CD4-positive, alpha-beta T cell treated with Interleukin-21 for 1 hour (primary cell): Measurements from ENCODE around the gene ORAI1.
"Not testable (repeated sequence)": the region's sequence is repeated elsewhere in the genome, so short reads cannot be mapped to it uniquely, and the experiment has no call there.

ENCODE experiments used
- DNase-seq: peaks from one replicate; pipeline ENCODE4 v3.0.0-alpha.2; 2020

ORAI1 gene

DNA sequence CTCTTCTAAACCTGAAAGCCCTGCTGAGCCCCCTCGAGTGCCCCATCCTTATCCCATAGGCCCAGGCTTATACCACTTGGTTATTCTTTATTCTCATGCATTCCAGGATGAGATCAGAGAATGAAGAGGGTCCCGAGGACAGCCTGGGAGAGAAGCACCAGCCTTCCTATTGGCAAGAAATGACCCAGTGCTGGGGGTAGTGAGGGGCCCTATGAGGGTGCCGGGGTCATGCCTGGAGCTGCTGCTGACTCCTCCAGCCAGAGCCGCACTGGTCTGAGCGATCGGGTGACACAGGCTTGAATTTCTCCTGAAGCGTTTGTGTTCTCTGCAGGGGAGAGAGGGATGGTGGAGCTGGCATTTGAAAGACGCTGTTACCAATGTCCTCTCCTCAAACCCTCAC lies 25.0 kb downstream of the ORAI1 start:
- no peak for DNase-seq

DNA sequence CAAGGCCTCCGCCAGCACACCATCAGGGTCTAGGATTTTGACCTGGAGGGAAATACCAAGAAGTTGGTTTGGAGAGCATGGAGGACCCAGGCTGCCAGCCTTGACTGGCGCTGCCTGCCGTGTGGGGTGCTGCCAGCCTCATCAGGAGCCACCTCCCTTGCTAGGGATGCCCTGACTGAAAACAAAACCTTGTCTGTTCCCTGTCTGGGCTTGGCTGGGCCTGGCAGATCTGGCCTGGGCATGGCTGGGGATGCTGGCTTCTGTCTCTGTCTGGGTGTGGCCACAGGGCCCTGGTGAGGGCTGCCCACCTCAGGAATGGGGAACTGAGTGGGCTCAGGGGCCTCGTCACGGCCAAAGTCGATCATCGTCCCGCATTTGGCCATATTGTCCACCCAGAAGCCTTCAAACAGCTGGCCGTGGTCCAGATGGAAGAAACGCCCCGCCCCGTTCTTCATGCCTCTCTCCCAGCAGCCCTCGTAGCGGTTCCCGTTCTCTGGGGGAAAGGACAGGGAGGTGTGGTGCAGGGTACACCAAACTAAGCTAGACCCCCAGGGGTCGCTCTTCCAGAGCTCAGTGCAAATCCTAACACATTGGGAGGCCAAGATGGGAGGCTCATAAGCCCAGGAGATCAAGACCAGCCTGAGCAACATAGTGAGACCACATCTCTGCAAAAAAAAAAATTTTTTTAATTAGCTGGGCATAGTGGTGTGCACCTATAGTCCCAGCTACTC lies 26.6 kb downstream of the ORAI1 start:
- DNase-seq: no peak

DNA sequence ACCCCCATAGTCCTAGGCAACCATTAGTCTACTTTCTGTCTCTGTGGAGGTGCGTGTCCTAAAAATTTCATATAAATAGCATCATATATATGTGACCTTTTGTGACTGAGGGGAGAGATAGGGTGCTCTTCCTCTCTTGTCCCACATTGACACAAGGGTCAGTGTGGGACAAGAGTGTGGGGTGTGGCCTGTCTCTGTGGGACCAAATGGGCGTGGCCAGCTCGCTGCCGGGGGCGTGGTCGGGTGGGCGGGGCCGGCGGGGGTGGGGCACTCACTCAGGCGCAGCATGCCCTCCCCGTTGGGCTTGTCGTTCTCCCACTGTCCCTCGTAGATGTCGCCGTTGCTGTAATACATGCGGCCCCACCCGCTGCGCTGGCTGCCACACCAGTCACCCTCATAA lies 27.7 kb downstream of the ORAI1 start:
- no peak for DNase-seq

DNA sequence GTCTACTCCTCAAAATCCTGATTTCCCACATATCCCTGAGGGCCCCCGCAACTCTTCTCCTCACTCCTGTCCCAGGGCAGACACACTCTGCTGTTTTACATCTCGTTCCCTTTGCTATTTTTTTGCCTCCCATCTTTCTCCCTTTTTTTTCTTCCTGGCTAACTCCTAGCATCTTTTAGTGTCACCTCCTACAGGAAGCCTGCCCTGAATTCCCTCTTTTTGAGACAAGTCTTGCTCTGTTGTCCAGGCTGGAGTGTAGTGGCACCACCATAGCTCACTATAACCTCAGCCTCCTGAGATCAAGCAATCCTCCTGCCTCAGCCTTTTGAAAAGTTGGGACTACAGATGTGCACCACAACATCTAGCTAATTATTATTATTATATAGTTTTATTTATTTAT lies 29.8 kb downstream of the ORAI1 start:
- DNase-seq: no peak

DNA sequence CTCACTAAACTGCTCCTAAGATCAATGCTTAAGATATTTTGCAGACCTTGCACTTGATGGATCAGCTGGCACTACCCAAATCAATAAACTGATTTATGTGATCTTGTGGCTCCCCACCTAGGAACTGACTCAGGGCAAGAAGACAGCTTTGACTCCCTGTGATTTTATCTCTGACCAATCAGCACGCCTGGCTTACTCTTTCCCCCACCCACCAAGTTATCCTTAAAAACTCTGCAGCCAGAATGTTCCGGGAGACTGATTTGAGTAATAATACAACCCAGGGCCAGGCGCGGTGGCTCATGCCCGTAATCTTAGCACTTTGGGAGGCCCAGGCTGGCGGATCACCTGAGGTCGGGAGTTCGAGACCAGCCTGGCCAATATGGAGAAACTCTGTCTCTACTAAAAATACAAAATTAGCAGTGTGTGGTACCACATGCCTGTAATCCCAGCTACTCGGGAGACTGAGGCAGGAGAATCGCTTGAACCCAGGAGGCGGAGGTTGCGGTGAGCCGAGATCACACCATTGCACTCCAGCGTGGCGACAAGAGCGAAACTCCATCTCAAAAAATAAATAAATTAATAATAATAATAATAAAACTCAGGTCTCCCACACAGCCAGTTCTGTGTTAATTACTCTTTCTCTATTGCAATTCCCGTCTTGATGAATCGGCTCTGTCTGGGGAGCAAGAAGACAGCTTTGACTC lies 31.1 kb downstream of the ORAI1 start:
- DNase-seq: no peak

DNA sequence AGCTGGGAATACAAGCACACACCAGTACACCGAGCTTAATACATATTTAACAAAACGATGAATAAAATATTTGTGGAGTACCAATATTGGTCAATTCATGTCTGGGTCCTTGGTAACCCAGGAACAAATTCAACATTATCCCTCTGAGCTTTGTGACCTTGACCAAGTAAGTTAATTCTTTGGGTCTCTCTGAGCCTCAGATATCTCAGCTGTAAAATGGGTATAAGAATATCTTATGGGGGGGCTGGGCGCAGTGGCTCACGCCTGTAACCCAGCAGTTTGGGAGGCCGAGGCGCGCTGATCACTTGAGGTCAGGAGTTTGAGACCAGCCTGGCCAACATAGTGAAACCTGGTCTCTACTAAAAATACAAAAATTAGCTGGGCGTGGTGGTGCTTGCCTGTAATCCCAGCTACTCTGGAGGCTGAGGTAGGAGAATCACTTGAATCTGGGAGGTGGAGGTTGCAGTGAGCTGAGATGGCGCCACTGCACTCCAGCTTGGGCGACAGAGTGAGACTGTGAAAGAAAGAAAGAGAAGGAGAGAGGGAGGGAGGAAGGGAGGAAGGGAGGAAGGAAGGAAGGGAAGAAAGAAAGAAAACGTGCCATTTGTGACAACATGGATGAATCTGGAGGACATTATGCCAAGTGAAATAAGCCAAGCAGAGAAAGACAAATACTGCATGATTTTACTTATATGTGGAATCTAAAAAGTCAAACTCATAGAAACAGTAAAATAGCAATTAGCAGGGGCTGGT lies 35.2 kb downstream of the ORAI1 start:
- not testable (repeated sequence) for DNase-seq

DNA sequence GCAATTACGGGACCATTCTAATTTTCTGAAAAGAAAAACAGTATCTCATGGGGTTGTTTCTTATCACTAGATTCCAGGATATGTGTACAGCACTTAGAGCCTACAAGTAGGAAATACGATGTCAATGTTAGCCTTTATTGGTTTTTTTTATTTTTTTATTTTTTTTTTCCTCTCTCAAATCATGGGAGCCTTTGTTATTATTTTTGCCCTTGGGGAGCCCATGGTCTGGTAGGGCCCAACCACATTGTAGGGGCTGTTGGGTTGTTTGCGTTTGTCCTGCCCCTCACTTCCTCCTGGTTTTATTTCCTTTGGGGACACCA lies 37.2 kb downstream of the ORAI1 start:
- DNase-seq: no peak

DNA sequence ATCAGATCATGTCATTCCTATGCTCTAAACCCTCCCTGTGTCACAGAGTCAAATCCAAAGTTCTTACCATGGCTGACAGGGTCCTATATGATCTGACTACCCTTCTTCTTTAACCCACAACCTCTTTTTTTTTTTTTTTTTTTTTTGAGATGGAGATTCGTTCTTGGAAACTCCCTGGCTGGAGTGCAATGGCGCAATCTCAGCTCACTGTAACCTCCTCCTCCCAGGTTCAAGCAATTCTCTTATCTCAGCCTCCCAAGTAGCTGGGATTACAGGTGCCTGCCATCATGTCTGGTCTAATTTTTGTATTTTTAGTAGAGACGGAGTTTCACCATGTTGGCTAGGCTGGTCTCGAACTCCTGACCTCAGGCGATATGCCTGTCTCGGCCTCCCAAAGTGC lies 40.5 kb downstream of the ORAI1 start:
- DNase-seq: not testable (repeated sequence)

DNA sequence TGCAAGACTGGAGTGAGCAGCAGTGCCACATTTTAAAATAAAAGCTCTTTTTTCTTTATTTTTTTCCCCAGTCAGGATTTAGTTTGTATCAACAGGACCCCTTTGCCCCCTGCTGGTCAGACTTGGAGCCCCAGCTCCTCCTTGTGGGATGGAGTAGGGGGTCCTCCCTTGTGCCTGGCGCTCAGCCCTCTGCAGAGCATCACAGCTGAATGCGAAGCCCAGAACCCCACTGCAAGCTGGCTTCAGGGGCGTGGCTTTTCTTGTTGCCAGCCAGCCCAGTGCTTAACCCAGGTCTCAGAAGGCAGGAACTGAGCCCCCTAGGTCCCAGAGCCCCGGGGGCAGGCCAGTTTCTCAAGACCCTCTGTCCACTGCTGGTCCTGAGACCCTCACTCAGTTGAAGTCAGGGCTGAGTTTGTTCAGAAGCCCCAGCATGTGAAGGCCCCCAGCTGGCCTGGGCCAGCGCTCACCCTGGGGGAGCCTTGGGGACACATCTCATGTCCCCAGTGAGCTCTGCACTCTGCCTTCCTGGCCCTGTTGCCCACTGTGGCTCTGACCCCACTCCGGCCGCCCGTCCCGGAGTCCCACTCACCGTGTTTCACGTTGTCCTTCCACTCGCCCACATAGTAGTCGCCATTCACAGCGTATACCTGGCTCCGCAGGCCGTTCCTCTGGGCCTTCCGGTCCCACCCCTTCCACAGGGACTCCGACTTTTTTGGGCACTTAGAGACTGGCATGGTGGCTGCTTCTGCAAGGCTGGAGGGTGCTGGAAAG lies 42.6 kb downstream of the ORAI1 start:
- peak; percentile 60 for DNase-seq

DNA sequence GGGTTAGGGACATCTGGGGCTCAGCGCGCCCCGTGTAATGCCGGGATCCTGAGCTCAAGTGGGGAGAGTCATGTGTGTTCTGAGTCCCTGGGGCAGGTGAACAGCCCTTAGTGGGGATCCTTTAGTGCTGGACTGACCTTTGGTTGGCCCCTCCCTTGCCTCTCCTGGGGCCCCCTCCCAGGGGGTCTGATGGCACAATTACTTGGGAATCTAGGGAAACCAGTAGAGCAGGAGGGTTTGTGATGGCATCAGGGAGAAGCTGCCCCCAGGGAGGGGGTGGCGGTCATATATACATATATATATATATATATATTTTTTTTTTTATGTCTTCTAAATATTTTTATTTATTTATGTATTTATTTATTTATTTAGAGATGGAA lies 43.2 kb downstream of the ORAI1 start, which contains the start of gene MORN3:
Gene MORN3 (minus strand): TSS at position 134 of the 380 bp plus-strand sequence. CDS start 171 bp downstream, outside the sequence.
- no peak for DNase-seq

DNA sequence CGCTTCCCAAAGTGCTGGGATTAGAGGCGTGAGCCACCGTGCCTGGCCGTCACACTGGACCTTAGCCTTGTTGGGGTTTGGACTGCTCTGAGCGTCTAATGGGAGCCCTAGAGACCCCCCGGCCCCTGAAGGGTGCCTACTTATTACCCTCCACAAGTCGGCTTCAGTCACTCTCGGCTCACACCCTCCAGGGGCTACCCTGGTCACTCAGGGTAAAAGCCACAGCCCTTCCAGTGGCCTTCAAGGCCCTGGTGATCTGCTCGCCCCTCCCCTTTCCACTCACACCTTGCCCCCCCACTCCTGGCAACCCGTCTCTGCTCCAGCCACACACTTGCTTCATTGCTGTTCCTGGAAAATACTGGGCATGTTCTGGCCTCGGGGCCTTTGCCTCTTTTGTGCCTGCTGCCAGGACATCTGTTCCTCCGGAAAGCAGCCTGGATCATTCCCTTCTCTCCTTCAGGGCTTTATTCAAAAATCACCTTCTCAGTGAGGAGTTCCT lies 46.7 kb downstream of the ORAI1 start:
- DNase-seq: no peak

DNA sequence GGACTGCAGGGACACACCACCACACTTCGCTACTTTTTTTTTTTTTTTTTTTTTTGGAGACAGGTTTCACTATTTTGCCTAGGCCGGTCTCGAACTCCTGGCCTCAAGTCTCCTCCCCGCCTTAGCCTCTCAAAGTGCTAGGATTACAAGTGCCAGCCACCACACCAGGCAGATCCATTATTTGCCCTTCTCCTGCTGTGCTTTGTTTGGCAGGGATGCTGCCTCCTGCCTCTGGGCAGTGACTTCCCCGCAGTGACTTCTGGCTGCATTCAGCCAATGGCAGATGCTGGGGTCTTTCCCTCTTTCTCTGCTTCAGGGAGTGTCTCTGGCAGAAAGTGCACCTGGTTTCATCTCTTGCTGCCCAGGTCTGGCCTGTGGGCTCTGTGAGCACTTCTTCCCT lies 49.9 kb downstream of the ORAI1 start:
- DNase-seq: no peak

DNA sequence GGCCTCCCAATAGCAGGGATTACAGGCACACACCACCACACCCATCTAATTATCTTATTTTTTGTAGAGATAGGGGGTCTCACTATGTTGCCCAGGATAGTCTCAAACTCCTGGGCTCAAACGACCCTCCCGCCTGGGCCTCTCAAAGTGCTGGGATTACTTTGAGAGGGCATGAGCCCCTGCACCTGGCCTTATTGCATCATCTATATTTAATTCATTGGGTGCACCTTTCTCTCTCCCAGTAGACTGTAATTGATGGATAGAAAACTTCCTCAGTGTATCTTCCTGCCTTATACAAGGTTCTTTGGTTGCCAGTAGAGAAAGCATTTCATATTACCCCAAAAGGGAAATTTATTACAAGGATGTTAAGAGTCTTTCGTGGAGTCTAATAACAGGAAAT lies 52.0 kb downstream of the ORAI1 start:
- DNase-seq: no peak

DNA sequence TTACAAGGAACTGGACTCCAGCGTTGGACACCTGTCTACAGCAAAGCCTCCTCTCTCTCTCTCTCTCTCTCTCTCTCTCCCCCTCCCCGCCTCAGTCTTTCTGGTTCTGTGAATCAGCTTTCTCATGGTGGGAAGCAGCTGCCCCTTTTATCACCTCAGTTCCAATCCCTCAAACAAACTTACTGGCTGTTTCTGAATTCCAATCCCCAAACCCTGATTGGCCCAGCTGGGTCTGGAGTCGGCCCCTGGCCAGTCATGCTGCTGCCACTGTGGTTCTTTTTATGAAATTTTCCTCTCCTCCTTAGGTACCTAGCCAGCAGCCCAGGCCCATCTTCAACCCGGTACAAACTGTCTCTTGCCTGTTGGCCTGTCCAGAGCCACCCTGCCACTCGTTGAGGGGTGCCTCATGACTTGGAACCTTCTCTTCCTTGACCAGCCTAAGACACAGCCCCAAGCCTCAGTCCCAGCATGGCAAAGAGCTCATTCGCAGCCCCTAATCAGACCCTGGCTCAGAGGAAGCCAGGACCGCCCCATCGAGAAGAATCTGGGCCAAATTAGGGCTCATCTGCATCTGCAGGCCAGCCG lies 52.5 kb downstream of the ORAI1 start:
- no peak for DNase-seq

DNA sequence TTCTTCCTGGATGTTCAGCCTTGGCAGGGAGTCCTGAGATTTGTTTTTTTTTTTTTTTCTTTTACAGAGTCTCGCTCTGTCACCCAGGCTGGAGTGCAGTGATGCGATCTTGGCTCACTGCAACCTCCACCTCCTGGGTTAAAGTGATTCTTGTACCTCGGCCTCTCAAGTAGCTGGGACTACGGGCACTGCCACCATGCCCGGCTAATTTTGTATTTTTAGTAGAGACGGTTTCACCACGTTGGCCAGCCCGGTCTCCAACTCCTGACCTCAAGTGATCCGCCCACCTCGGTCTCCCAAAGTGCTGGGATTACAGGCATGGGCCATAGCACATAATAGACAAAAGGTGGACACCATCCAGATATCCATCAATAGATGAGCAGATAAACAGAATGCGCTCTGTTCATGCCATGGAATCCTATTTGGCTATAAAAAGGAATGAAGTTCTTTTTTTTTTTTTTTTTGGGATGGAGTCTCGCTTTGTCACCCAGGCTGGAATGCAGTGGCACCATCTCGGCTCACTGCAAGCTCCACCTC lies 53.4 kb downstream of the ORAI1 start:
- DNase-seq: not testable (repeated sequence)

DNA sequence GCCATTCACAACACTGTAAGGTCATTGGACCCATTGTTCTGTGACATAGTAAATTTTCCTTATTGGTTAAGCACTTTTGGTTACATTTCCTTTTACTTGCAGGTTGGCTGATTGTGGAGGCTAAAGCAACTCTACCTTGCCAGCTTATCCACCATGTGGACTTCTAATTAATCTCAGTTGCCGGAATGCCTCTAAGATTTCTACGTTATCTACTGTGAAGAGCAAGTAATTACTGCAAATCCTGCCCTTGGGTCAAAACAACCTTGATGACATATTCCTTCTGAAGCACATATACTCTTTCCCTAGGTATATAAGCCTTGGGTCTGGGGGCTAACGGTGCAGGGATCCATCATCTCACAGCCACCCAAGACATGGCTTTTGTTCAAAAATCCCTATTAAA lies 62.6 kb downstream of the ORAI1 start:
- no peak for DNase-seq

DNA sequence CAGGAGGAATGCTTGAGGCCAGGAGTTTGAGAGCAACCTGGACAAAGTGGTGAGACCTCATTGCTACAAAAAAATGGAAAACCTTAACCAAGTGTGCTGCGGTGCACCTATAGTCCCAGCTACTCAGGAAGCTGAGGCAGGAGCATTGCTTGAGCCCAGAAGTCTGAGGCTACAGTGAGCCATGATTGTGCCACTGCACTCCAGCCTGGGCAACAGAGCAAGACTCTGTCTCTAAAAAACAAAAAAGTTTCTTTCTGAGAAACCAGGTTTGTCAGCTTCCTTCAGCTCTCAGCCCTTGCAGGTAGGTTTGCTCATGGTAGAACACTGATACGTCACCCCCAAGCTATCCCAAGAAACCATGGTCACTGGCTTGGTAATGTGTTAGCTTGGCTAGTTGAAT lies 63.1 kb downstream of the ORAI1 start:
- no peak for DNase-seq
